ENCODE results near the gene RAB10. TPM values are rescaled to one million over a fixed set of nuclear protein-coding genes. Genes with fewer than 3 reads are reported as not detected.
A peak's percentile ranks its signal among the peaks of the same experiment; 100 is the strongest.

The RAB10 gene
- total and polyA plus RNA-seq, 9 of the 15 experiments (the other 6 are each of a cell fraction or from before 2014, with no cell fraction given) = 25.1 to 214 (median 157) TPM

- TF ChIP-seq, protein P1, sequence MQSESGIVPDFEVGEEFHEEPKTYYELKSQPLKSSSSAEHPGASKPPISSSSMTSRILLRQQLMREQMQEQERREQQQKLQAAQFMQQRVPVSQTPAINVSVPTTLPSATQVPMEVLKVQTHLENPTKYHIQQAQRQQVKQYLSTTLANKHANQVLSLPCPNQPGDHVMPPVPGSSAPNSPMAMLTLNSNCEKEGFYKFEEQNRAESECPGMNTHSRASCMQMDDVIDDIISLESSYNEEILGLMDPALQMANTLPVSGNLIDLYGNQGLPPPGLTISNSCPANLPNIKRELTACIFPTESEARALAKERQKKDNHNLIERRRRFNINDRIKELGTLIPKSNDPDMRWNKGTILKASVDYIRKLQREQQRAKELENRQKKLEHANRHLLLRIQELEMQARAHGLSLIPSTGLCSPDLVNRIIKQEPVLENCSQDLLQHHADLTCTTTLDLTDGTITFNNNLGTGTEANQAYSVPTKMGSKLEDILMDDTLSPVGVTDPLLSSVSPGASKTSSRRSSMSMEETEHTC (IDR thresholded peaks at IDR 0.05) = no peak
- TF ChIP-seq CREBBP (IDR thresholded peaks at IDR 0.05; ENCODE audit: low read depth, low read length) (no peak), ZC3H8 (IDR thresholded peaks at IDR 0.05) (no peak)
These were observed 78.3 kb downstream of the RAB10 start (continued) for GRCh38 chr2:26112201-26112600.

GRCh38 chr2:26114151-26114550, 80.3 kb downstream of the RAB10 start:
- Histone ChIP-seq H3K9me1 (ENCODE audit: control insufficient read depth, insufficient read depth, low read length) (no peaks in the 10 kb centered on the region), H3K9ac (ENCODE audit: insufficient read depth in 1 of 2, low read depth in 2 of 2, low read length in 2 of 2) (no peak overlapping the region), H3K27ac (ENCODE audit: extremely low read depth, low read depth, low read length) (no peak overlapping the region), H3K9me3 (replicated peaks; ENCODE audit: control insufficient read depth, insufficient read depth, low read depth, low read length) (no peaks in the 10 kb centered on the region), H4K20me1 (replicated peaks; ENCODE audit: control insufficient read depth, insufficient read depth, low read length) (no peaks in the 10 kb centered on the region), H3K79me2 (ENCODE audit: control insufficient read depth, insufficient read depth, low read length) (peaks cover 42% of the 10 kb centered on the region), H3K27me3 (ENCODE audit: control insufficient read depth in 2 of 2, insufficient read depth in 2 of 2, low read length in 2 of 2) (no peaks in the 10 kb centered on the region), H3K4me1 (replicated peaks in 1 of 2; ENCODE audit: control insufficient read depth in 2 of 2, insufficient read depth in 2 of 2, low read length in 2 of 2) (no peaks in the 10 kb centered on the region), H2AFZ (ENCODE audit: low read depth, low read length) (no peak overlapping the region), H3K4me2 (ENCODE audit: insufficient read depth, low read length) (no peak overlapping the region), H3K36me3 (ENCODE audit: control insufficient read depth, insufficient read depth, low read length) (peaks cover 46% of the 10 kb centered on the region), H3K4me3 (no peak overlapping the region)
- intact Hi-C loops (cut with micrococcal nuclease) = no loop called here
- no peak for DNase-seq (ENCODE audit: extremely low read depth in 1 of 4, low spot score in 3 of 4)
- in situ Hi-C loops (cut with MboI) = no loop called here
- no peak for ATAC-seq
- WGBS (ENCODE audit: insufficient coverage, low coverage, missing lambda C conversion rate) = 97% methylated on average over 2 of the region's 2 CpGs
- POLR2A ChIA-PET = no interaction called here
- CTCF ChIA-PET (ENCODE audit: low intra/inter-chr PET ratio) = no interaction called here
- TSS peak; percentile 26 for BruUV-seq (replicated peaks)
- FAIRE-seq = no peak
- no peak for TF ChIP-seq UBTF (IDR thresholded peaks at IDR 0.05; ENCODE audit: borderline replicate concordance in 1 of 2, low read depth in 2 of 2, low read length in 2 of 2)
- no peak for TF ChIP-seq RNF219 (CRISPR knock-in tag; IDR thresholded peaks at IDR 0.05)
- no peak for TF ChIP-seq EWSR1 (IDR thresholded peaks at IDR 0.05; ENCODE audit: borderline replicate concordance, low read depth, partially characterized antibody)
- TF ChIP-seq SUPT5H (IDR thresholded peaks at IDR 0.05) = no peak
- no peak for TF ChIP-seq ZNF277 (CRISPR knock-in tag; IDR thresholded peaks at IDR 0.05; ENCODE audit: borderline replicate concordance)
- no peak for TF ChIP-seq FOXK1 (CRISPR knock-in tag; IDR thresholded peaks at IDR 0.05; ENCODE audit: borderline replicate concordance)
- TF ChIP-seq HMG20B (CRISPR knock-in tag; IDR thresholded peaks at IDR 0.05) = no peak
- TF ChIP-seq MAFF (IDR thresholded peaks at IDR 0.05; ENCODE audit: low read length) = no peak
- TF ChIP-seq MCM7 (IDR thresholded peaks at IDR 0.05) = no peak
- TF ChIP-seq ZNF140 (CRISPR knock-in tag; IDR thresholded peaks at IDR 0.05) = no peak
- no peak for TF ChIP-seq ZNF212 (CRISPR knock-in tag; IDR thresholded peaks at IDR 0.05)
